Brain microvascular endothelial cell (primary cell): Measurements from ENCODE around the gene TRAF3IP1.

ENCODE experiments used
- DNase-seq: peaks from one replicate; pipeline ENCODE4 v3.0.0-alpha.2; 2020
- H3K27ac ChIP-seq: fragments of 250-450 bp; sonication (Bioruptor Pico); 2 replicates; pipeline ENCODE4 v1.5.1; 2020; ENCODE audit warnings: mild to moderate bottlenecking, moderate library complexity
- H3K27me3 ChIP-seq: fragments of 250-450 bp; sonication (Bioruptor Pico); replicated peaks from 2 replicates; pipeline ENCODE4 v1.5.1; 2020; ENCODE audit warnings: mild to moderate bottlenecking
- H3K36me3 ChIP-seq: fragments of 250-450 bp; sonication (Bioruptor Pico); replicated peaks from 2 replicates; pipeline ENCODE4 v1.5.1; 2020; ENCODE audit warnings: mild to moderate bottlenecking
- H3K4me3 ChIP-seq: 2 replicates; pipeline ENCODE4 v1.5.1; 2011; ENCODE audit warnings: low read depth, mild to moderate bottlenecking, control low read depth, low read length, moderate library complexity
- in situ Hi-C: cut with HindIII; loops from 2 replicates; pipeline ENCODE4 v1.10.0; 2017; ENCODE audit warnings: low sequenced_read_pairs, low pct_ligation_motif_present
- TF ChIP-seq, protein P1 (sequence below): IDR thresholded peaks from 2 replicates; pipeline ENCODE4 v1.5.1; 2011; ENCODE audit warnings: low read depth, mild to moderate bottlenecking, moderate library complexity, low read length, control low read depth, inconsistent platforms; ENCODE audit errors: missing control alignments

TRAF3IP1 gene

DNA sequence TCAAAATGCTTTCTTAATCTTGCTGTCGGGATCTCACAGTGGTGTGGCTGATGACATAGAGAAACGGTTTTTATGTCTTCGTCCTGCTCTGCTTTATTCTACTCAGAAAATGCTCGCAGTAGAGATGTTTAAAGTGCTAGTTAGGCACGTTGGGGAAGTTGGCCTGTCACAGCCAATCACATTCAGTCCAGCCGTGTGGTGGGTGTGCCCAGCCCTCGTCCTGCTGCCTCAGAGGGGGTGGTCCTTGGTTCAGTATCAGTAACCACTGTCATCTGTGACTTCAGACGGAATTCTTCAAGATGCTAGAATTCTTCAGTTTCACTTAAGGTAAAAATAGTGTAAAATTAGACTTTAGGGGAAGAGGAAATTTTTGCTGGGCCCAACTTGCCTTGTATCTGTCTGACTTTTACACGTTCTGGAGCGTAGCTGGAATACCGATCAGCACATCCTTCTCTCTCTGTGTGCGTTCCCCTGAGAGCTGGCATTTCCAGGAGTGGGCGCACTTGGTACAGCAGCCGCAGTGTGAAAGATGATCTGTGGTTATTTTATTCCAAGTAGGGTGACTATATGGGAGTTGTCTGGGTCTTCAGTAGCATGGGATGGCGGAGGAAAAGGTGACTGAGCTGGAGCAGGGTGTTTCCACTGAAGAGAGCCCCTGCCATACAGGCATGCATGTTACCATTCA, 18.5 kb downstream of the TRAF3IP1 start:
- in situ Hi-C loops, result no loop called here
- TF ChIP-seq, protein P1, sequence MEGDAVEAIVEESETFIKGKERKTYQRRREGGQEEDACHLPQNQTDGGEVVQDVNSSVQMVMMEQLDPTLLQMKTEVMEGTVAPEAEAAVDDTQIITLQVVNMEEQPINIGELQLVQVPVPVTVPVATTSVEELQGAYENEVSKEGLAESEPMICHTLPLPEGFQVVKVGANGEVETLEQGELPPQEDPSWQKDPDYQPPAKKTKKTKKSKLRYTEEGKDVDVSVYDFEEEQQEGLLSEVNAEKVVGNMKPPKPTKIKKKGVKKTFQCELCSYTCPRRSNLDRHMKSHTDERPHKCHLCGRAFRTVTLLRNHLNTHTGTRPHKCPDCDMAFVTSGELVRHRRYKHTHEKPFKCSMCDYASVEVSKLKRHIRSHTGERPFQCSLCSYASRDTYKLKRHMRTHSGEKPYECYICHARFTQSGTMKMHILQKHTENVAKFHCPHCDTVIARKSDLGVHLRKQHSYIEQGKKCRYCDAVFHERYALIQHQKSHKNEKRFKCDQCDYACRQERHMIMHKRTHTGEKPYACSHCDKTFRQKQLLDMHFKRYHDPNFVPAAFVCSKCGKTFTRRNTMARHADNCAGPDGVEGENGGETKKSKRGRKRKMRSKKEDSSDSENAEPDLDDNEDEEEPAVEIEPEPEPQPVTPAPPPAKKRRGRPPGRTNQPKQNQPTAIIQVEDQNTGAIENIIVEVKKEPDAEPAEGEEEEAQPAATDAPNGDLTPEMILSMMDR, result no peak
- H3K36me3 ChIP-seq, result no peaks in the 10 kb centered on the region
- DNase-seq, result no peak
- H3K27ac ChIP-seq, result no peak overlapping the region
- H3K27me3 ChIP-seq, result no peaks in the 10 kb centered on the region
- no peak overlapping the region for H3K4me3 ChIP-seq

DNA sequence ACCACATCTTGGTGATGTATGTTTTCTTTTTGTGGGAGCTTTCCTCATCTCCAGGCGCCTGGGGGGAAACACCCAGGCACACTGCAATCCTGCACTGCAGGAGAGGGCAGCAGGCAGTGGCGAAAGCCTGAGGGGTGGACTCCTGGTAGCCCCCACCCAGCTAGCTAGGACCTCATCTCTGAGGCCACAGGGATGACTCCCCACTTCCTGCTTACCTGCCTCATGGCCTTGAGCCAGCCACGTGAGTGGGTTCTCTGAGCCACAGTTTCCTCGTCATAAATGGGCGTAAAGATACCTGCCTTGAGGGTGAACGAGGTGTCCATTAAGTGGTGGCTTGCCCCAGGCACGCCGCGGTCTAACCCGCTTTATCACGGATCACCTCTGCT, 19.1 kb downstream of the TRAF3IP1 start:
- H3K36me3 ChIP-seq, result no peaks in the 10 kb centered on the region
- TF ChIP-seq, protein P1, result no peak
- H3K4me3 ChIP-seq, result no peak overlapping the region
- H3K27ac ChIP-seq, result no peak overlapping the region
- no peaks in the 10 kb centered on the region for H3K27me3 ChIP-seq
- in situ Hi-C loops, result no loop called here
- DNase-seq, result no peak

DNA sequence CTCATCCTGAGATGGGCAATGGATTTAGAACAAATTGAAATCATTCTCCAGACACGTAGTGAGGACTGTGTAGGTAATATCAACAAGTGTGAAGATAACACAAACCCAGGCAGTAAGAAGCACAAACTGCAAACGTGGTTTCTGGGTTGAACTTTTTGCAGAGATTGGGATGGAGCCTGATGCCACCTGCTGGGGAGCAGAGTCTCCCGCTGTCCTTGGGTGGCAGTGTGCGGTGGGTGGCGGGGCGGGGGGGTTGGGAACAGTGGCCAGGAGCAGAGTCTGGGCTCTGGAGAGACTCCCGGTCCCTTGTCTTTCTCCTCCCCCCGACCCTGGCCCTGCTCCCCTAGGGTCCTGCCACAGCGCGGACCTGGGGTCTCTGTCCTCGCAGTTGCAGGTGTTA, 19.5 kb downstream of the TRAF3IP1 start:
- Histone ChIP-seq H3K4me3 (no peak overlapping the region), H3K27me3 (no peaks in the 10 kb centered on the region), H3K36me3 (no peaks in the 10 kb centered on the region), H3K27ac (no peak overlapping the region)
- no peak for DNase-seq
- TF ChIP-seq, protein P1, result peak; percentile 21
- in situ Hi-C loops, result no loop called here

DNA sequence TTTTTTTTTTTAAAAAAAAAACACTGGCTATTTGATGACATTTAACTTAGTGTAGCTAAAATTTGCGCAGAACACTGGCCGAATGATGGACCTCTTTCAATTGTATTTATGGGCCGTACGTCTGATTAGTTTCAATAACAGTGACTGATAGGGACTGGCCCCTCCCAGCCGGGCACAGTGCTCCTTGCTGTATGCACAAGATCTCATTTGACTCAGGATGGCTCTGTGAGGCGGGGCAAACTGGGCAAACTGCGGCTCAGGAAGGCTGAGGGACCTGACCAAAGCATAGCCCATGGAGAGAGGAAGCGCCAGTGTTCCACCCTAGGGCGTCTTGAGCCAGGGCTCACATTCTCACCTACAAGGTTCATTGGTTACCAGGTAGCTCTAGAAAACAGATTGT, 21.2 kb downstream of the TRAF3IP1 start:
- TF ChIP-seq, protein P1, result no peak
- DNase-seq, result no peak
- in situ Hi-C loops, result no loop called here

DNA sequence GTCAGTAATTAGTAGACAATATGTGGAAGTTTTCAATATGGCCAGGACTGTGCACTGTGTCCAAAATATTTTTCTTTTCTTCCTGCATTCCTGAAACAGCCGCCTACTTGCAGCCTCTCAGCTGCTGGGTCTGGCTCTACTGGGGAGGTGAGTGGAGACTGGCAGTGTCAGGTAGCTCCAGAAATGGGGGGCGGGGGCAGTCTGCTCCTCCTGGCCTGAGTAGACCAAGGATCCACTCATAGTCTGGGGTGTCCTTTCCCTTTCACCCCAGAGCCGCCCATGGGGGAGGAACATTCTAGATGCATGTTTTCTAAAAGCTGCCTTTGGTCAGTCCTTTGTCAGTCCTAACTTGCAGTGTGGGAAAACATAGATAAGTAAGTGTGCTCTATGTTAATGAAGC, 23.7 kb downstream of the TRAF3IP1 start:
- TF ChIP-seq, protein P1, result no peak

More for the DNA sequence above, 21.2 kb downstream of the TRAF3IP1 start:
- no peak overlapping the region for H3K4me3 ChIP-seq
- no peaks in the 10 kb centered on the region for H3K27me3 ChIP-seq
- no peak overlapping the region for H3K27ac ChIP-seq
- no peaks in the 10 kb centered on the region for H3K36me3 ChIP-seq

DNA sequence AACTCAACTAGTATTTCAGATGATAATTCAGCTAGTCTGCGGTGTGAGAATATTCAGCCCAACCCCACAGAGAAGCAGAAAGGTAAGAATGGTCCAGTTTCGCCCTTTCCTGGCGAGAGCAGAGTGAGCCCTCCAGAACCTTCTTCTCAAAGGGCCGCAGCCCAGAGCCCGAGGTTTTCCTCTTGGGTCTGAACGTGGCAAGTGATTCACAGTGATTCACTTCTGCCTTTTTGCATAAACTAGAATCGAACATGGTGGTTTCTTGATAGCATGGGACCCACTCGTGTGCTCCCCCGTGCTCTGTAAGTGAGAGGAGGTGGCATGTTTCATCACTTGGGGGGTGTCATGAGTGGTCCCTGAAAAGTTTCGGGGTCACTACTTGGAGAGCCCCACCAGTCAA, 24.2 kb downstream of the TRAF3IP1 start:
- in situ Hi-C loops, result no loop called here
- TF ChIP-seq, protein P1, result no peak
- no peak overlapping the region for H3K4me3 ChIP-seq
- peaks cover 2% of the 10 kb centered on the region for H3K36me3 ChIP-seq
- DNase-seq, result peak; percentile 11
- H3K27me3 ChIP-seq, result no peaks in the 10 kb centered on the region
- H3K27ac ChIP-seq, result no peak overlapping the region

More for the DNA sequence above, 23.7 kb downstream of the TRAF3IP1 start:
- H3K27me3 ChIP-seq, result no peaks in the 10 kb centered on the region
- no peak overlapping the region for H3K27ac ChIP-seq
- H3K36me3 ChIP-seq, result no peaks in the 10 kb centered on the region
- H3K4me3 ChIP-seq, result no peak overlapping the region
- DNase-seq, result no peak
- in situ Hi-C loops, result no loop called here
